DND-41 (cell line): ENCODE results near the gene GABBR2.

Experiments used
- ATAC-seq: fragments of 200-7000 bp; cut with Tn5 transposase; 3 replicates; pipeline ENCODE4 v1.9.1; 2021; ENCODE audit warnings: low read depth; ENCODE audit not compliant: insufficient read depth
- DNase-seq: peaks from one replicate; pipeline ENCODE4 v3.0.0-alpha.2; 2020
- H2AFZ ChIP-seq: 2 replicates; pipeline ENCODE4 v1.6.0; 2012; ENCODE audit warnings: low read depth, low read length
- H3K27ac ChIP-seq: 2 replicates; pipeline ENCODE4 v1.5.1; 2012; ENCODE audit warnings: low read length, inconsistent platforms
- H3K27me3 ChIP-seq: fragments of 200-600 bp; sonication (generic); 2 replicates; pipeline ENCODE4 v1.6.0; 2012; ENCODE audit warnings: low read length, mild to moderate bottlenecking, inconsistent platforms; ENCODE audit not compliant: insufficient read depth, poor library complexity
- H3K36me3 ChIP-seq: 2 replicates; pipeline ENCODE4 v1.5.1; 2012; ENCODE audit warnings: low read length, inconsistent platforms; ENCODE audit not compliant: insufficient read depth
- H3K4me1 ChIP-seq: 2 replicates; pipeline ENCODE4 v1.5.1; 2012; ENCODE audit warnings: mild to moderate bottlenecking, low read length; ENCODE audit not compliant: insufficient read depth
- H3K4me2 ChIP-seq: 2 replicates; pipeline ENCODE4 v1.6.0; 2012; ENCODE audit warnings: mild to moderate bottlenecking, moderate library complexity, low read length, inconsistent platforms; ENCODE audit not compliant: insufficient read depth
- H3K4me3 ChIP-seq, 2 experiments: fragments of 200-600 bp in 1 of 2; shearing (Covaris generic) in 1 of 2; 2 replicates each; pipeline ENCODE4 v1.5.1; 2012 to 2016; ENCODE audit warnings: inconsistent platforms in 2 of 2, low read length in 2 of 2, mild to moderate bottlenecking in 2 of 2, low read depth in 1 of 2, moderate library complexity in 1 of 2
- H3K79me2 ChIP-seq: 2 replicates; pipeline ENCODE4 v1.6.0; 2012; ENCODE audit warnings: low read length, inconsistent platforms; ENCODE audit not compliant: insufficient read depth
- H3K9ac ChIP-seq: 2 replicates; pipeline ENCODE4 v1.6.0; 2012; ENCODE audit warnings: low read depth, mild to moderate bottlenecking, inconsistent platforms, low read length, moderate library complexity
- H3K9me3 ChIP-seq: 2 replicates; pipeline ENCODE4 v1.5.1; 2012; ENCODE audit warnings: low read length, moderate library complexity, mild to moderate bottlenecking, inconsistent platforms; ENCODE audit not compliant: insufficient read depth, severe bottlenecking
- H4K20me1 ChIP-seq: 2 replicates; pipeline ENCODE4 v1.6.0; 2012; ENCODE audit warnings: low read length; ENCODE audit not compliant: insufficient read depth
- EZH2 ChIP-seq: IDR thresholded peaks from 3 replicates; pipeline ENCODE4 v1.6.1; 2012; ENCODE audit warnings: borderline replicate concordance, low read depth, mild to moderate bottlenecking, moderate library complexity, low read length, inconsistent platforms; ENCODE audit not compliant: severe bottlenecking
- TF ChIP-seq, protein P1 (sequence below): IDR thresholded peaks from 2 replicates; pipeline ENCODE4 v1.5.1; 2012; ENCODE audit warnings: borderline replicate concordance, low read length, moderate library complexity, mild to moderate bottlenecking; ENCODE audit not compliant: poor library complexity, severe bottlenecking; ENCODE audit errors: extremely low read depth

The GABBR2 gene

DNA sequence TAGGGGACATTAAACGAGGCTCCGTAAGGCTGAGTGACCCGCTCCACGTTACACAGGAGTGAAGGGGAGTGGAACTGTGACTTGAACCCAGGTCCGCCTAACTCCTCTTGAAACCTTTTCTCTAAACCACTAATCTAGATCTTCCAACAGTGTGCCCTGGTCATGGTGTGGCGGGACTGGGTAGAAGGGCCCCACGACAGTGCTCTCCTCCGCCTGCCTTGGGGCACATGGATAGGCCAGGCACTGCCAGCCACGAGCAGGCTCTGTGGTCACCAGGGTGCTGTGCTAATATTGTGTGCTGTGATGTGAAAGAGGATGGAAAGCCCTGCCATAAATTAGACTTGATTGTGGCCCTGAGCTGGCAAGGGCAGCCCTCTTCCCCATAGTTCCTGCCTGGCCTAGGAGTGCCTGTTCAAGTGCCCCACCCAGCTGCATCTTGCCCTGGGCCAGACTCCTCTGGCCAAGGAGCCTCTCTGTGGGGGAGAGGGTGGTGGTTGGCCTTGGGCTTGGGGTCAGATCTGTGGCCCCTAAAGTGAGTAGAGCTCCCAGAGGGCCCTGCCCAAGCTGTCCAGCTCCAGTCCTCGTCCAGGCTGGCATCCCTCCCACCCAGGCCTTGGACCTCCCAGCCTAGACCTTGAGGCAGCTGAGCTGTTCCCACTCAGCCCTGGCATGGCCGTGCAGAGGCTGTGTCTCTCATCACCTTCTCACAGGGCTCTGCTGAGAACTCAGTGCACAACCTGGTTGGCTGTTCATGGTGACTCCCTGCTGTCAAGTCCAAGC is 385.5 kb downstream of the GABBR2 start:
- H3K4me1 ChIP-seq, result no peaks in the 10 kb centered on the region
- H3K4me2 ChIP-seq, result no peak overlapping the region
- H4K20me1 ChIP-seq, result no peaks in the 10 kb centered on the region
- ATAC-seq (no peak), DNase-seq (no peak)
- H3K9ac ChIP-seq, result no peak overlapping the region
- TF ChIP-seq, protein P1, sequence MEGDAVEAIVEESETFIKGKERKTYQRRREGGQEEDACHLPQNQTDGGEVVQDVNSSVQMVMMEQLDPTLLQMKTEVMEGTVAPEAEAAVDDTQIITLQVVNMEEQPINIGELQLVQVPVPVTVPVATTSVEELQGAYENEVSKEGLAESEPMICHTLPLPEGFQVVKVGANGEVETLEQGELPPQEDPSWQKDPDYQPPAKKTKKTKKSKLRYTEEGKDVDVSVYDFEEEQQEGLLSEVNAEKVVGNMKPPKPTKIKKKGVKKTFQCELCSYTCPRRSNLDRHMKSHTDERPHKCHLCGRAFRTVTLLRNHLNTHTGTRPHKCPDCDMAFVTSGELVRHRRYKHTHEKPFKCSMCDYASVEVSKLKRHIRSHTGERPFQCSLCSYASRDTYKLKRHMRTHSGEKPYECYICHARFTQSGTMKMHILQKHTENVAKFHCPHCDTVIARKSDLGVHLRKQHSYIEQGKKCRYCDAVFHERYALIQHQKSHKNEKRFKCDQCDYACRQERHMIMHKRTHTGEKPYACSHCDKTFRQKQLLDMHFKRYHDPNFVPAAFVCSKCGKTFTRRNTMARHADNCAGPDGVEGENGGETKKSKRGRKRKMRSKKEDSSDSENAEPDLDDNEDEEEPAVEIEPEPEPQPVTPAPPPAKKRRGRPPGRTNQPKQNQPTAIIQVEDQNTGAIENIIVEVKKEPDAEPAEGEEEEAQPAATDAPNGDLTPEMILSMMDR, result no peak
- TF ChIP-seq EZH2, result no peak
- no peaks in the 10 kb centered on the region for H3K27me3 ChIP-seq
- H2AFZ ChIP-seq, result no peak overlapping the region
- no peak overlapping the region for H3K4me3 ChIP-seq
- no peaks in the 10 kb centered on the region for H3K9me3 ChIP-seq
- H3K36me3 ChIP-seq, result no peaks in the 10 kb centered on the region
- H3K79me2 ChIP-seq, result no peaks in the 10 kb centered on the region
- H3K27ac ChIP-seq, result no peak overlapping the region

DNA sequence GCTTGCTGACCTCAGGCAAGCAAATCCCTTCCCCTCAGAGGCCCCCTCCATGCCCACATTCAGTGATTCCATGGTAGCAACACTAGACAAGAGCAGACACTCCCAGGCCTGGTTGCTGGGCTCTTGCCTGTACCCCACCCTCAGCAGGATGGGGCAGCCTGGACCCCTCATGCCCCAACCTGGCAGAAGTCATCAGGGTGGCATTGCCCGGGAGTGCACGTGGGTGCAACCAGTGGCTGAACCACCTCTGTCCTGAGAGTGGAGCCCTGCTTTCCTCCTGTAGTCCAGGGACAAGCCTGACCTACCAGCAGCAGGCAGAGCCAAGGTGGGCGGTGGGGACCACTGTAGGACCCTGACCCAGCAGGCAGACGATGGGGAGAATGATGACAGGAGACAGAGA is 387.5 kb downstream of the GABBR2 start:
- Histone ChIP-seq H3K27ac (no peak overlapping the region), H3K9me3 (no peaks in the 10 kb centered on the region), H3K79me2 (no peaks in the 10 kb centered on the region), H3K27me3 (no peaks in the 10 kb centered on the region), H3K9ac (no peak overlapping the region), H4K20me1 (no peaks in the 10 kb centered on the region), H3K4me2 (no peak overlapping the region), H2AFZ (no peak overlapping the region), H3K4me3 (no peak overlapping the region), H3K36me3 (no peaks in the 10 kb centered on the region), H3K4me1 (no peaks in the 10 kb centered on the region)
- DNase-seq (no peak), ATAC-seq (no peak)
- TF ChIP-seq, protein P1, result no peak
- TF ChIP-seq EZH2, result no peak

DNA sequence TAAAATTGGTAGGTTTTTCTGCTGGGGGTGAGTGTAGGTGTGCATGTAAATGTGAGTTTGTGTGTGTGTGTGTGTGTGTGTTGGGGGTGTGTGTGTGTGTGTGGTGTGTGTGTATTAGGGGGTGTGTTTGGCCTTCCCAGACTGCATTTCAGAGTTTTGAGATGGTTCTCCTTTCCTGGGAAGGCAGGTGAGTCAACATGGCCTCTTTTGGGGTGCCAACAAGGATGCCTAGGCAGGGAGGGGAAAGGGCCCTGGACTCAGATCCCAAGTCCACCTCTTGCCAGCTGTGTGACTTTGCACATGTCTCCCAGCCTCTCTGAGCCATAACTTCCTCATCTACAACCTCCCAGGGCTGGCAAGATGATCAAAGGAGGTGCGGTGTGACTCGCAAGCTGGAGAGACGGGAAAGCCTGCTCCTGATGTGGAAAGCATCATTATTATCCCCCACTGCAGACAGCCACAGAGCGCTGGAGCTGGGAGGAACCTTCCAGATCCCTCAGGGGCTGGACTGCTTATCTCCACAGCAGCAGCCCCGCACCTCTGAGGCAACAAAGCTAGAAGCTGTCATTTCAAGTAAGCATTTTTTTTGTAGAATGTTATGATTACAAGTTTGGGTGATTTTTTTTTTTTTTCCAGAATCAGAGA is 389.8 kb downstream of the GABBR2 start:
- no peaks in the 10 kb centered on the region for H3K27me3 ChIP-seq
- DNase-seq, result no peak
- TF ChIP-seq EZH2, result no peak
- TF ChIP-seq, protein P1, result no peak

More for the DNA sequence above, 389.8 kb downstream of the GABBR2 start:
- ATAC-seq, result no peak
- no peak overlapping the region for H3K9ac ChIP-seq
- H3K4me3 ChIP-seq, result no peak overlapping the region
- H3K9me3 ChIP-seq, result no peaks in the 10 kb centered on the region
- no peaks in the 10 kb centered on the region for H3K4me1 ChIP-seq
- H4K20me1 ChIP-seq, result no peaks in the 10 kb centered on the region
- H3K79me2 ChIP-seq, result no peaks in the 10 kb centered on the region
- H3K36me3 ChIP-seq, result no peaks in the 10 kb centered on the region
- H3K27ac ChIP-seq, result no peak overlapping the region
- no peak overlapping the region for H2AFZ ChIP-seq
- no peak overlapping the region for H3K4me2 ChIP-seq
